HepG2 (cell line): ENCODE results near the gene PEAK3. TPM values are rescaled to one million over a fixed set of nuclear protein-coding genes. Genes with fewer than 3 reads are reported as not detected.

ENCODE experiments used
- ATAC-seq: fragments of 200-7000 bp; cut with Tn5 transposase; 3 replicates; pipeline ENCODE4 v1.9.1; 2020; ENCODE audit warnings: mild to moderate bottlenecking, moderate library complexity
- BruUV-seq: library from RNA; stranded (reverse); fragments of 400-500 nt; replicated peaks from 2 replicates; lab custom pipeline; 2021; lab: Mats Ljungman, UMichigan
- CTCF ChIA-PET: fragments of 300-600 bp; formaldehyde crosslinking; extraction: SDS; loops from one replicate; lab custom pipeline; 2021; ENCODE audit warnings: low total read pairs, inconsistent platforms, low intra/inter-chr PET ratio; lab: Yijun Ruan, JAX
- POLR2A ChIA-PET: fragments of 350-600 bp; sonication (Branson Sonifier 250); formaldehyde crosslinking; loops from one replicate; lab custom pipeline; 2020; ENCODE audit warnings: antibody characterized with exemption, inconsistent platforms; lab: Yijun Ruan, JAX
- DNase-seq: peaks from one replicate; pipeline ENCODE4 v3.0.0-alpha.2; 2015; ENCODE audit warnings: low spot score
- FAIRE-seq: peaks from 3 replicates; lab custom pipeline; 2011; peaks lifted over from hg19 to GRCh38; lab: Jason Lieb, UNC
- H2AFZ ChIP-seq: one replicate; pipeline ENCODE4 v1.6.1; 2011; ENCODE audit warnings: low read length, inconsistent platforms
- H3K27ac ChIP-seq: fragments of 300-600 bp; 3 replicates; pipeline ENCODE4 v1.8.0; 2011; ENCODE audit warnings: mixed run types, mild to moderate bottlenecking, mixed read lengths, low read length, inconsistent platforms; ENCODE audit not compliant: insufficient read depth; ENCODE audit errors: extremely low read length
- H3K27me3 ChIP-seq, 2 experiments: fragments of 200-600 bp in 1 of 2; 2 replicates in 1 of 2; 3 replicates in 1 of 2; pipeline versions ENCODE4 v1.6.0 to v1.8.0; 2011; ENCODE audit warnings: low read length in 2 of 2, mild to moderate bottlenecking in 2 of 2, moderate library complexity in 2 of 2, inconsistent platforms in 1 of 2; ENCODE audit not compliant: insufficient read depth in 2 of 2, control insufficient read depth in 1 of 2
- H3K36me3 ChIP-seq, 2 experiments: fragments of 200-600 bp in 1 of 2; replicated peaks in 1 of 2; 2 replicates in 1 of 2; 3 replicates in 1 of 2; pipeline versions ENCODE4 v1.5.1 to v1.8.0; 2011; ENCODE audit warnings: low read length in 2 of 2, inconsistent platforms in 1 of 2; ENCODE audit not compliant: insufficient read depth in 2 of 2, control insufficient read depth in 1 of 2
- H3K4me1 ChIP-seq: 2 replicates; pipeline ENCODE4 v1.5.1; 2012; ENCODE audit warnings: low read length, inconsistent platforms; ENCODE audit not compliant: insufficient read depth
- H3K4me2 ChIP-seq: 2 replicates; pipeline ENCODE4 v1.6.0; 2011; ENCODE audit warnings: low read depth, low read length, inconsistent platforms
- H3K4me3 ChIP-seq, 3 experiments: fragments of 200-600 bp in 1 of 3; sonication (generic), shearing (Covaris generic) in 1 of 3; replicated peaks in 1 of 3; 2 replicates each; pipeline ENCODE4 v1.5.1; 2011 to 2016; ENCODE audit warnings: low read length in 3 of 3, inconsistent platforms in 2 of 3, low read depth in 2 of 3, mild to moderate bottlenecking in 2 of 3, control low read depth in 1 of 3, mixed read lengths in 1 of 3; ENCODE audit not compliant: insufficient read depth in 1 of 3
- H3K79me2 ChIP-seq: one replicate; pipeline ENCODE4 v1.6.1; 2011; ENCODE audit warnings: low read length, inconsistent platforms; ENCODE audit not compliant: insufficient read depth
- H3K9ac ChIP-seq: 2 replicates; pipeline ENCODE4 v1.6.0; 2011; ENCODE audit warnings: mild to moderate bottlenecking, low read depth, low read length, inconsistent platforms; ENCODE audit not compliant: insufficient read depth
- H3K9me3 ChIP-seq: 2 replicates; pipeline ENCODE4 v1.5.1; 2012; ENCODE audit warnings: mild to moderate bottlenecking, low read length
- H4K20me1 ChIP-seq: 2 replicates; pipeline ENCODE4 v1.6.0; 2011; ENCODE audit warnings: inconsistent platforms, mild to moderate bottlenecking, low read length, moderate library complexity; ENCODE audit not compliant: insufficient read depth
- KAT8 ChIP-seq: IDR thresholded peaks from 2 replicates; pipeline ENCODE4 v1.6.1; 2016; ENCODE audit warnings: missing genetic modification reagents, missing compliant biosample characterization
- NCOA5 ChIP-seq: sonication (generic); formaldehyde crosslinking; IDR thresholded peaks from 2 replicates; pipeline ENCODE4 v1.4.0; 2020; ENCODE audit warnings: missing genetic modification reagents
- ZNF230 ChIP-seq: sonication (generic); formaldehyde crosslinking; IDR thresholded peaks from 2 replicates; pipeline ENCODE4 v1.4.0; 2020; ENCODE audit warnings: mild to moderate bottlenecking, missing genetic modification reagents
- ZNF652 ChIP-seq: IDR thresholded peaks from 2 replicates; pipeline ENCODE4 v1.6.1; 2016; ENCODE audit warnings: low read depth, borderline replicate concordance
- WGBS: methylation state at CpG from one replicate; pipeline ENCODE4 v1.1.6; 2017; ENCODE audit warnings: low lambda C conversion rate; 5-methylcytosine and 5-hydroxymethylcytosine counted together
- in situ Hi-C: cut with HindIII; loops from 2 replicates; pipeline ENCODE4 v1.10.0; 2017; ENCODE audit warnings: low pct_unique_long_range_greater_than_20kb; ENCODE audit not compliant: extremely low pct_ligation_motif_present
- intact Hi-C: fragments of 100-400 bp; cut with micrococcal nuclease; formaldehyde crosslinking; loops from one replicate; pipeline ENCODE4 v1.10.0; 2022; ENCODE audit not compliant: unreplicated experiment
- polyA plus RNA-seq, 8 experiments: library from polyadenylated mRNA; depleted of rRNA in 3 of 8; stranded (reverse) in 7 of 8; unstranded in 1 of 8; fragments of >200 nt; fragmentation: Illumina TruSeq in 4 of 8; extraction: Trizol in 4 of 8; gene quantifications; 2 replicates each; pipeline versions ENCODE4 v1.2.1 to v1.2.3, GENCODE V29; 2011 to 2016; ENCODE audit warnings: low read depth in 4 of 8, missing spikeins in 1 of 8, mixed read lengths in 1 of 8; ENCODE audit not compliant: insufficient read depth in 1 of 8
- total RNA-seq, 5 experiments: library from RNA; depleted of rRNA; stranded (reverse); fragments of >200 nt; fragmentation: Illumina TruSeq; extraction: Trizol; gene quantifications; 2 replicates each; pipeline ENCODE4 v1.2.3, GENCODE V29; 2016; ENCODE audit warnings: low read depth in 1 of 5
- TF ChIP-seq, protein P1 (sequence below): sonication (generic); formaldehyde crosslinking; IDR thresholded peaks from 2 replicates; pipeline ENCODE4 v1.5.0; 2020; ENCODE audit warnings: missing genetic modification reagents
- TF ChIP-seq, protein P2 (sequence below): sonication (generic); formaldehyde crosslinking; IDR thresholded peaks from 2 replicates; pipeline ENCODE4 v1.8.0; 2022; ENCODE audit warnings: mild to moderate bottlenecking, missing genetic modification reagents, moderate library complexity
- TF ChIP-seq, protein P3 (sequence below): sonication (generic); formaldehyde crosslinking; IDR thresholded peaks from 2 replicates; pipeline ENCODE4 v1.5.0; 2020; ENCODE audit warnings: missing genetic modification reagents, mild to moderate bottlenecking, borderline replicate concordance
- TF ChIP-seq, protein P4 (sequence below): IDR thresholded peaks from 2 replicates; pipeline ENCODE4 v1.6.1; 2016; ENCODE audit warnings: low read depth, missing genetic modification reagents, missing compliant biosample characterization

The PEAK3 gene
- total and polyA plus RNA-seq, 2 of the 13 experiments (the other 11 are each of a cell fraction or from before 2014, with no cell fraction given): not detected

DNA sequence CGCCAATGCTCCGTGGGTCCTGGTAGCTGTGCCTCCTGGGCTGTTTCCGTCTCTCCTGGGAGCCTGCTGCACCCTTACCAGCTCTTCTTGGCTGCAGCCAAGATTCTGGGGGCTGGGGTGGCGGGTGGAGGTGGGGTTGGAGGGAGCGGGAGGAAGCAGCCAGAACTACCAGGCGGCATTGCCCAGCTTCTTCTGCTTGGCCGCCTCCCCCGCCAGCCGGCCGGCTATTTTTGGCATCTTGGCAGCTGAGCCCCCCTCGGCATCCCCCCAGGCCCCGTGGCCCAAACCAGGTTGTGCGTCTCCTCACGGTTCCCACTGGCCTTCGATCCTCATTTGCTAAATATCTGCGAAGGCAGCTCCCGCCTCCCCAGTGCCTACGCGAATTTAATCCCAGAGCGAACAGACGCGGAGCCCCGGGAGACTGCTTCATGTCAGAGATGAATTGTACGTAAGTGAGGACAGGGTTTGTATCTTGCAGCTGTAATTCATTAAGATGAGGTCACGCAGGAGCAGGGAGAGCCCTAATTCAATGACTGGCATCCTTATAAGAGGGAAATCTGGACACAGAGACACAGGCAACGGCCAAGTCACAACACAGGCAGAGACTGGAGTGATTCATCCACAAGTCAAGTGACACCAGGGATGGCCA is 12.8 kb upstream of the PEAK3 start:
- Histone ChIP-seq H4K20me1 (no peaks in the 10 kb centered on the region), H3K79me2 (no peaks in the 10 kb centered on the region), H3K27ac (no peak overlapping the region), H3K36me3 (no peaks in the 10 kb centered on the region), H3K9me3 (no peaks in the 10 kb centered on the region), H3K9ac (no peak overlapping the region), H3K4me1 (peaks cover 19% of the 10 kb centered on the region), H3K27me3 (peaks cover 25 to 70% of the 10 kb centered on the region in 2 experiments), H2AFZ (no peak overlapping the region), H3K4me3 (no peak overlapping the region), H3K4me2 (no peak overlapping the region)
- DNase-seq (no peak), FAIRE-seq (no peak), ATAC-seq (no peak)
- BruUV-seq: no TSS peak
- CTCF ChIA-PET: no interaction called here
- intact Hi-C loops (no loop called here), in situ Hi-C loops (no loop called here)
- TF ChIP-seq KAT8 (CRISPR knock-in tag): no peak
- TF ChIP-seq, protein P1, sequence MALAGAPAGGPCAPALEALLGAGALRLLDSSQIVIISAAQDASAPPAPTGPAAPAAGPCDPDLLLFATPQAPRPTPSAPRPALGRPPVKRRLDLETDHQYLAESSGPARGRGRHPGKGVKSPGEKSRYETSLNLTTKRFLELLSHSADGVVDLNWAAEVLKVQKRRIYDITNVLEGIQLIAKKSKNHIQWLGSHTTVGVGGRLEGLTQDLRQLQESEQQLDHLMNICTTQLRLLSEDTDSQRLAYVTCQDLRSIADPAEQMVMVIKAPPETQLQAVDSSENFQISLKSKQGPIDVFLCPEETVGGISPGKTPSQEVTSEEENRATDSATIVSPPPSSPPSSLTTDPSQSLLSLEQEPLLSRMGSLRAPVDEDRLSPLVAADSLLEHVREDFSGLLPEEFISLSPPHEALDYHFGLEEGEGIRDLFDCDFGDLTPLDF (CRISPR knock-in tag): no peak
- TF ChIP-seq, protein P2, sequence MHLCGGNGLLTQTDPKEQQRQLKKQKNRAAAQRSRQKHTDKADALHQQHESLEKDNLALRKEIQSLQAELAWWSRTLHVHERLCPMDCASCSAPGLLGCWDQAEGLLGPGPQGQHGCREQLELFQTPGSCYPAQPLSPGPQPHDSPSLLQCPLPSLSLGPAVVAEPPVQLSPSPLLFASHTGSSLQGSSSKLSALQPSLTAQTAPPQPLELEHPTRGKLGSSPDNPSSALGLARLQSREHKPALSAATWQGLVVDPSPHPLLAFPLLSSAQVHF (CRISPR knock-in tag): no peak
- TF ChIP-seq, protein P3, sequence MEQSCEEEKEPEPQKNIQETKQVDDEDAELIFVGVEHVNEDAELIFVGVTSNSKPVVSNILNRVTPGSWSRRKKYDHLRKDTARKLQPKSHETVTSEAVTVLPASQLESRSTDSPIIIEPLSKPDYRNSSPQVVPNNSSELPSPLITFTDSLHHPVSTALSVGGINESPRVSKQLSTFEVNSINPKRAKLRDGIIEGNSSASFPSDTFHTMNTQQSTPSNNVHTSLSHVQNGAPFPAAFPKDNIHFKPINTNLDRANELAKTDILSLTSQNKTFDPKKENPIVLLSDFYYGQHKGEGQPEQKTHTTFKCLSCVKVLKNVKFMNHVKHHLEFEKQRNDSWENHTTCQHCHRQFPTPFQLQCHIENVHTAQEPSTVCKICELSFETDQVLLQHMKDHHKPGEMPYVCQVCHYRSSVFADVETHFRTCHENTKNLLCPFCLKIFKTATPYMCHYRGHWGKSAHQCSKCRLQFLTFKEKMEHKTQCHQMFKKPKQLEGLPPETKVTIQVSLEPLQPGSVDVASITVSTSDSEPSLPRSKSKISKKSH (CRISPR knock-in tag): no peak
- TF ChIP-seq NCOA5 (CRISPR knock-in tag): no peak
- no peak for TF ChIP-seq ZNF230
- TF ChIP-seq ZNF652 (CRISPR knock-in tag): no peak
- TF ChIP-seq, protein P4, sequence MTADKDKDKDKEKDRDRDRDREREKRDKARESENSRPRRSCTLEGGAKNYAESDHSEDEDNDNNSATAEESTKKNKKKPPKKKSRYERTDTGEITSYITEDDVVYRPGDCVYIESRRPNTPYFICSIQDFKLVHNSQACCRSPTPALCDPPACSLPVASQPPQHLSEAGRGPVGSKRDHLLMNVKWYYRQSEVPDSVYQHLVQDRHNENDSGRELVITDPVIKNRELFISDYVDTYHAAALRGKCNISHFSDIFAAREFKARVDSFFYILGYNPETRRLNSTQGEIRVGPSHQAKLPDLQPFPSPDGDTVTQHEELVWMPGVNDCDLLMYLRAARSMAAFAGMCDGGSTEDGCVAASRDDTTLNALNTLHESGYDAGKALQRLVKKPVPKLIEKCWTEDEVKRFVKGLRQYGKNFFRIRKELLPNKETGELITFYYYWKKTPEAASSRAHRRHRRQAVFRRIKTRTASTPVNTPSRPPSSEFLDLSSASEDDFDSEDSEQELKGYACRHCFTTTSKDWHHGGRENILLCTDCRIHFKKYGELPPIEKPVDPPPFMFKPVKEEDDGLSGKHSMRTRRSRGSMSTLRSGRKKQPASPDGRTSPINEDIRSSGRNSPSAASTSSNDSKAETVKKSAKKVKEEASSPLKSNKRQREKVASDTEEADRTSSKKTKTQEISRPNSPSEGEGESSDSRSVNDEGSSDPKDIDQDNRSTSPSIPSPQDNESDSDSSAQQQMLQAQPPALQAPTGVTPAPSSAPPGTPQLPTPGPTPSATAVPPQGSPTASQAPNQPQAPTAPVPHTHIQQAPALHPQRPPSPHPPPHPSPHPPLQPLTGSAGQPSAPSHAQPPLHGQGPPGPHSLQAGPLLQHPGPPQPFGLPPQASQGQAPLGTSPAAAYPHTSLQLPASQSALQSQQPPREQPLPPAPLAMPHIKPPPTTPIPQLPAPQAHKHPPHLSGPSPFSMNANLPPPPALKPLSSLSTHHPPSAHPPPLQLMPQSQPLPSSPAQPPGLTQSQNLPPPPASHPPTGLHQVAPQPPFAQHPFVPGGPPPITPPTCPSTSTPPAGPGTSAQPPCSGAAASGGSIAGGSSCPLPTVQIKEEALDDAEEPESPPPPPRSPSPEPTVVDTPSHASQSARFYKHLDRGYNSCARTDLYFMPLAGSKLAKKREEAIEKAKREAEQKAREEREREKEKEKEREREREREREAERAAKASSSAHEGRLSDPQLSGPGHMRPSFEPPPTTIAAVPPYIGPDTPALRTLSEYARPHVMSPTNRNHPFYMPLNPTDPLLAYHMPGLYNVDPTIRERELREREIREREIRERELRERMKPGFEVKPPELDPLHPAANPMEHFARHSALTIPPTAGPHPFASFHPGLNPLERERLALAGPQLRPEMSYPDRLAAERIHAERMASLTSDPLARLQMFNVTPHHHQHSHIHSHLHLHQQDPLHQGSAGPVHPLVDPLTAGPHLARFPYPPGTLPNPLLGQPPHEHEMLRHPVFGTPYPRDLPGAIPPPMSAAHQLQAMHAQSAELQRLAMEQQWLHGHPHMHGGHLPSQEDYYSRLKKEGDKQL (CRISPR knock-in tag): no peak
- 57% methylated on average over 25 of the region's 26 CpGs for WGBS
- POLR2A ChIA-PET: interaction anchor here (0.5 to 0.7 kb wide), 2 partner anchors 99 to 359 kb away, joined by 3 read pairs; no protein-coding TSS in a partner anchor
